ENCODE measurements around the gene BCAS1.

The BCAS1 gene

GRCh38 chr20:54082100-54082499 lies 11.7 kb upstream of the BCAS1 start:
- DNase-seq (ENCODE audit: extremely low read depth in 1 of 2, low read depth in 1 of 2) = no peak

GRCh38 chr20:54079652-54080051 lies 9.3 kb upstream of the BCAS1 start:
- DNase-seq (ENCODE audit: extremely low read depth in 1 of 2, low read depth in 1 of 2) = no peak

- no peak for DNase-seq (ENCODE audit: extremely low read depth in 1 of 2, low read depth in 1 of 2)
These were observed 8.0 kb upstream of the BCAS1 start for GRCh38 chr20:54078296-54078984.

GRCh38 chr20:54076259-54076658 lies 5.9 kb upstream of the BCAS1 start:
- DNase-seq (ENCODE audit: extremely low read depth in 1 of 2, low read depth in 1 of 2) = no peak

GRCh38 chr20:54075322-54075721 lies 4.9 kb upstream of the BCAS1 start:
- no peak for DNase-seq (ENCODE audit: extremely low read depth in 1 of 2, low read depth in 1 of 2)

- DNase-seq (ENCODE audit: extremely low read depth in 1 of 2, low read depth in 1 of 2) = no peak
These were observed 4.1 kb upstream of the BCAS1 start for GRCh38 chr20:54074511-54074910.

GRCh38 chr20:54073288-54073687 lies 2.9 kb upstream of the BCAS1 start:
- no peak for DNase-seq (ENCODE audit: extremely low read depth in 1 of 2, low read depth in 1 of 2)

GRCh38 chr20:54069501-54069971 lies 858 bp downstream of the BCAS1 start:
- DNase-seq (ENCODE audit: extremely low read depth in 1 of 2, low read depth in 1 of 2) = no peak

- no peak for DNase-seq (ENCODE audit: extremely low read depth in 1 of 2, low read depth in 1 of 2)
These were observed 1.4 kb downstream of the BCAS1 start for GRCh38 chr20:54068966-54069365.

- no peak for DNase-seq (ENCODE audit: extremely low read depth in 1 of 2, low read depth in 1 of 2)
These were observed 1.9 kb downstream of the BCAS1 start for GRCh38 chr20:54068495-54068894.

- DNase-seq (ENCODE audit: extremely low read depth in 1 of 2, low read depth in 1 of 2) = no peak
These were observed 2.7 kb downstream of the BCAS1 start for GRCh38 chr20:54067606-54068174.

- no peak for DNase-seq (ENCODE audit: extremely low read depth in 1 of 2, low read depth in 1 of 2)
These were observed 4.8 kb downstream of the BCAS1 start for GRCh38 chr20:54065601-54066038.

- DNase-seq (ENCODE audit: extremely low read depth in 1 of 2, low read depth in 1 of 2) = no peak
These were observed 5.5 kb downstream of the BCAS1 start for GRCh38 chr20:54064939-54065338.

- DNase-seq (ENCODE audit: extremely low read depth in 1 of 2, low read depth in 1 of 2) = peak in 1 of 2 donors; percentile 11
These were observed 6.3 kb downstream of the BCAS1 start for GRCh38 chr20:54063992-54064676.

GRCh38 chr20:54063580-54063979 lies 6.8 kb downstream of the BCAS1 start:
- no peak for DNase-seq (ENCODE audit: extremely low read depth in 1 of 2, low read depth in 1 of 2)

- DNase-seq (ENCODE audit: extremely low read depth in 1 of 2, low read depth in 1 of 2) = no peak
These were observed 7.5 kb downstream of the BCAS1 start for GRCh38 chr20:54062812-54063280.

GRCh38 chr20:54061101-54061881 lies 9.1 kb downstream of the BCAS1 start:
- DNase-seq (ENCODE audit: extremely low read depth in 1 of 2, low read depth in 1 of 2) = no peak

GRCh38 chr20:54059691-54060364 lies 10.6 kb downstream of the BCAS1 start:
- DNase-seq (ENCODE audit: extremely low read depth in 1 of 2, low read depth in 1 of 2) = no peak

GRCh38 chr20:54058420-54059139 lies 11.8 kb downstream of the BCAS1 start:
- DNase-seq (ENCODE audit: extremely low read depth in 1 of 2, low read depth in 1 of 2) = no peak

All from activated CD8-positive, alpha-beta memory T cell treated with anti-CD3 and anti-CD28 coated beads for 1 hour (primary cell).